Caco-2 (cell line): ENCODE results near the gene MBD4. TPM values are rescaled to one million over a fixed set of nuclear protein-coding genes. Genes with fewer than 3 reads are reported as not detected.
A peak's percentile ranks its signal among the peaks of the same experiment; 100 is the strongest.

Experiments used
- BruUV-seq: library from RNA; stranded (reverse); fragments of 400-500 nt; replicated peaks from 2 replicates; lab custom pipeline; 2021; lab: Mats Ljungman, UMichigan
- CTCF ChIA-PET: fragments of 300-600 bp; sonication (Branson Sonifier 250); formaldehyde crosslinking; loops from one replicate; lab custom pipeline; 2022; ENCODE audit warnings: antibody characterized with exemption; lab: Charles Lee
- POLR2A ChIA-PET: fragments of 300-600 bp; sonication (Branson Sonifier 250); formaldehyde crosslinking; loops from one replicate; lab custom pipeline; 2022; ENCODE audit warnings: antibody characterized with exemption; lab: Charles Lee
- DNase-seq, 2 experiments: peaks; one replicate each; pipeline versions ENCODE4 v3.0.0 to v3.0.0-alpha.2; 2020 to 2022
- H3K27me3 ChIP-seq: replicated peaks from 2 replicates; pipeline ENCODE4 v1.6.0; 2011; ENCODE audit warnings: low read length; ENCODE audit not compliant: control insufficient read depth, insufficient read depth
- H3K36me3 ChIP-seq: 2 replicates; pipeline ENCODE4 v1.5.1; 2011; ENCODE audit warnings: low read length; ENCODE audit not compliant: control insufficient read depth, insufficient read depth
- H3K4me1 ChIP-seq: fragments of 250-450 bp; sonication (Bioruptor Pico); 2 replicates; pipeline ENCODE4 v1.5.1; 2020; ENCODE audit warnings: mild to moderate bottlenecking
- H3K4me3 ChIP-seq: 2 replicates; pipeline ENCODE4 v1.5.1; 2011; ENCODE audit warnings: low read depth, mild to moderate bottlenecking, control low read depth, low read length
- H3K9me3 ChIP-seq: fragments of 250-450 bp; sonication (Bioruptor Pico); 2 replicates; pipeline ENCODE4 v1.5.1; 2020; ENCODE audit warnings: mild to moderate bottlenecking, moderate library complexity
- H3K27ac Mint-ChIP-seq: one replicate; pipeline ENCODE4 v1.8.0; 2022; ENCODE audit warnings: mixed read lengths; ENCODE audit not compliant: unreplicated experiment
- H3K27me3 Mint-ChIP-seq: one replicate; pipeline ENCODE4 v1.8.0; 2022; ENCODE audit warnings: mixed read lengths; ENCODE audit not compliant: insufficient read depth, unreplicated experiment
- H3K36me3 Mint-ChIP-seq: one replicate; pipeline ENCODE4 v1.8.0; 2022; ENCODE audit warnings: mild to moderate bottlenecking, mixed read lengths; ENCODE audit not compliant: insufficient read depth, unreplicated experiment
- H3K4me1 Mint-ChIP-seq: one replicate; pipeline ENCODE4 v1.8.0; 2022; ENCODE audit warnings: low read depth, mixed read lengths; ENCODE audit not compliant: unreplicated experiment
- H3K4me3 Mint-ChIP-seq: one replicate; pipeline ENCODE4 v1.8.0; 2022; ENCODE audit warnings: mild to moderate bottlenecking, moderate library complexity, mixed read lengths; ENCODE audit not compliant: unreplicated experiment
- H3K9me3 Mint-ChIP-seq: one replicate; pipeline ENCODE4 v1.8.0; 2022; ENCODE audit warnings: mixed read lengths; ENCODE audit not compliant: unreplicated experiment
- intact Hi-C: fragments of 100-400 bp; cut with micrococcal nuclease; formaldehyde crosslinking; loops from one replicate; pipeline ENCODE4 v1.10.0; 2022; ENCODE audit not compliant: unreplicated experiment
- total RNA-seq: library from RNA; stranded (reverse); gene quantifications from 2 replicates; pipeline ENCODE4 v1.2.3, GENCODE V29; 2022
- TF ChIP-seq, protein P1 (sequence below), 2 experiments: fragments of 200-600 bp in 1 of 2; IDR thresholded peaks; 1 replicate in 1 of 2; 2 replicates in 1 of 2; pipeline versions ENCODE4 v1.5.1 to v1.8.0; 2011 to 2022; ENCODE audit warnings: antibody characterized with exemption in 1 of 2, control low read depth in 1 of 2, inconsistent platforms in 1 of 2, low read depth in 1 of 2, low read length in 1 of 2, mild to moderate bottlenecking in 1 of 2, moderate library complexity in 1 of 2; ENCODE audit not compliant: insufficient read depth in 1 of 2, severe bottlenecking in 1 of 2, unreplicated experiment in 1 of 2

The MBD4 gene
- total RNA-seq, 1 experiment from 2014 or later = 33.5 TPM

DNA sequence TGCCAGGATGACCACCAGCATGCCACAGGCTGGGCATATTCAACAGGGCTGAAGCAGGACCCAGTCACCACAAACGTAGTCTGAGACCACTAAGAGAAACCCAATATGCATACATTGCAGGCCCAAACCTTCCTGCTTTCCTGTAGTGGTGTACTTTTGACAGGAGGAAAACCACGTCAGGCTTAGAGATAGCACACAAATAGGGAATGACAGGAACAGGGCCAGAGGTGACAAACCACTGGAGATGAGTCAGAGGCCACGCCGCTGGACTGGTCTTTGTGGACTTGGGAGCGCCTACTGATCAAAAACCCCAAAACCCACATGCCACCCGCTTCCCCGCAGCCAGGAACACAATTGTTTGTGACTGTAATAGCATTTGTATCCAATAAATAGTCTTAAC lies 7.7 kb downstream of the MBD4 start:
- no TSS peak for BruUV-seq
- Histone ChIP-seq H3K4me3 (no peak overlapping the region), H3K4me1 (0 out of 2 replicates have a peak, but pooled peaks cover 7% of the 10 kb centered on the region), H3K27me3 (no peaks in the 10 kb centered on the region), H3K36me3 (peaks cover 3% of the 10 kb centered on the region; the same call in 1 of the 2 replicates), H3K9me3 (no peaks in the 10 kb centered on the region)
- ChIA-PET CTCF (no interaction called here), POLR2A (no interaction called here)
- peaks cover 61% of the 10 kb centered on the region for H3K36me3 Mint-ChIP-seq
- H3K4me1 Mint-ChIP-seq = peaks cover 16% of the 10 kb centered on the region
- peaks cover 3% of the 10 kb centered on the region for H3K27me3 Mint-ChIP-seq
- no peak overlapping the region for H3K4me3 Mint-ChIP-seq
- TF ChIP-seq, protein P1, sequence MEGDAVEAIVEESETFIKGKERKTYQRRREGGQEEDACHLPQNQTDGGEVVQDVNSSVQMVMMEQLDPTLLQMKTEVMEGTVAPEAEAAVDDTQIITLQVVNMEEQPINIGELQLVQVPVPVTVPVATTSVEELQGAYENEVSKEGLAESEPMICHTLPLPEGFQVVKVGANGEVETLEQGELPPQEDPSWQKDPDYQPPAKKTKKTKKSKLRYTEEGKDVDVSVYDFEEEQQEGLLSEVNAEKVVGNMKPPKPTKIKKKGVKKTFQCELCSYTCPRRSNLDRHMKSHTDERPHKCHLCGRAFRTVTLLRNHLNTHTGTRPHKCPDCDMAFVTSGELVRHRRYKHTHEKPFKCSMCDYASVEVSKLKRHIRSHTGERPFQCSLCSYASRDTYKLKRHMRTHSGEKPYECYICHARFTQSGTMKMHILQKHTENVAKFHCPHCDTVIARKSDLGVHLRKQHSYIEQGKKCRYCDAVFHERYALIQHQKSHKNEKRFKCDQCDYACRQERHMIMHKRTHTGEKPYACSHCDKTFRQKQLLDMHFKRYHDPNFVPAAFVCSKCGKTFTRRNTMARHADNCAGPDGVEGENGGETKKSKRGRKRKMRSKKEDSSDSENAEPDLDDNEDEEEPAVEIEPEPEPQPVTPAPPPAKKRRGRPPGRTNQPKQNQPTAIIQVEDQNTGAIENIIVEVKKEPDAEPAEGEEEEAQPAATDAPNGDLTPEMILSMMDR (IDR thresholded peaks at IDR 0.05; ENCODE audit: insufficient read depth in 1 of 2, low read depth in 1 of 2, low read length in 1 of 2, severe bottlenecking in 1 of 2, unreplicated experiment in 1 of 2) = no peak
- H3K9me3 Mint-ChIP-seq = no peaks in the 10 kb centered on the region
- H3K27ac Mint-ChIP-seq = no peak overlapping the region
- intact Hi-C loops = no loop called here
- no peak for DNase-seq

DNA sequence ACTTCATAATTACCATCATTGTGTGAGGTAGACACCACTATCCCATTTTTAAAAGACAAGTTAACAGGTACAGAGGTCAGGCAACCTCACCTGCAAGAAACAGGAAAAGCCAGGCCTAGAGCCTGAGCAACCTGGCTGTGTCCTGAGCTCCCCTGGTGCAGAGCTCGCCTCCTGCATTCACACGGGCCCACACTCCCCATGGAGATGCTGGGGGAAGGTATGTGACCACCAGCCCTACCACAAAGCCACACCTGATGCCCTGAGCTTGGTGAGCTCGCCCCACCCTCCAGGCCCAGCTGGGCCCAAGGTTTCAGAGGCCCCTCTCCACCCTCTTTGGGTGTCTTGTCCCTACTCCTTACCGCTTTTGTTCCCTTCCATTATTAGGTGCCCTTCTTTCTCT lies 10.1 kb downstream of the MBD4 start:
- no TSS peak for BruUV-seq
- TF ChIP-seq, protein P1 (IDR thresholded peaks at IDR 0.05; ENCODE audit: insufficient read depth in 1 of 2, low read depth in 1 of 2, low read length in 1 of 2, severe bottlenecking in 1 of 2, unreplicated experiment in 1 of 2) = no peak
- DNase-seq = no peak
- intact Hi-C loops = no loop called here
- ChIA-PET CTCF (interaction anchor here (2.2 kb wide), 1 partner anchor 46 kb away, joined by 10 read pairs; no protein-coding TSS in a partner anchor), POLR2A (interaction anchor here (0.6 to 1.1 kb wide), 2 partner anchors 10 to 11 kb away, joined by 3 to 5 read pairs; partner anchors contain the start of genes IFT122 and MBD4)
- Mint-ChIP-seq H3K9me3 (no peaks in the 10 kb centered on the region), H3K27ac (peak overlapping the region; percentile 34), H3K4me3 (no peak overlapping the region), H3K4me1 (peaks cover 16% of the 10 kb centered on the region), H3K36me3 (peaks cover 47% of the 10 kb centered on the region), H3K27me3 (peaks cover 3% of the 10 kb centered on the region)
- 0 out of 2 replicates have a peak, but pooled peaks cover 7% of the 10 kb centered on the region for H3K4me1 ChIP-seq
- H3K9me3 ChIP-seq = no peaks in the 10 kb centered on the region
- no peak overlapping the region for H3K4me3 ChIP-seq
- H3K27me3 ChIP-seq = no peaks in the 10 kb centered on the region
- H3K36me3 ChIP-seq = peaks cover 3% of the 10 kb centered on the region; the same call in 1 of the 2 replicates

DNA sequence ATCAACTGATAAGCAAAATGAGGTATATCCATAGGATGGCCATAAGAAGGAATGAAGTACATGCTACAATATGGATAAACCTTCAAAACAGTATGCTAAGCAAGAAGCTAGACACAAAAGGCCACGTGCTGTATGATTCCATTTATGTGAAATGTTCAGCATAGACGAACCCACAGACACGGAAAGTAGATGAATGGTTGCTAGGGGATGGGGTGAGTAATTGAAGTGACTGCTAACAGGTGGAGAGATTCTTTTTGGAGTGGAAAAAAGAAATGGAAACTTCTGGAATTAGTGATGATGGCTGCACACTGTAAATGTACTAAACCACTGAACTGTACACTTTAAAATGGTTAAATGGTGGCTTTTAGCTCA lies 10.7 kb downstream of the MBD4 start:
- H3K27me3 ChIP-seq = no peaks in the 10 kb centered on the region
- BruUV-seq = no TSS peak

More for the DNA sequence above, 10.7 kb downstream of the MBD4 start:
- no peak overlapping the region for H3K4me3 ChIP-seq
- Mint-ChIP-seq H3K27me3 (peaks cover 3% of the 10 kb centered on the region), H3K4me1 (peaks cover 18% of the 10 kb centered on the region), H3K9me3 (no peaks in the 10 kb centered on the region), H3K27ac (peak overlapping the region; percentile 12), H3K36me3 (peaks cover 44% of the 10 kb centered on the region), H3K4me3 (peak overlapping the region; percentile 71)
- TF ChIP-seq, protein P1 (IDR thresholded peaks at IDR 0.05; ENCODE audit: insufficient read depth in 1 of 2, low read depth in 1 of 2, low read length in 1 of 2, severe bottlenecking in 1 of 2, unreplicated experiment in 1 of 2) = no peak
- no peak for DNase-seq
- intact Hi-C loops = no loop called here
- H3K4me1 ChIP-seq = 0 out of 2 replicates have a peak, but pooled peaks cover 7% of the 10 kb centered on the region
- H3K36me3 ChIP-seq = peaks cover 3% of the 10 kb centered on the region; the same call in 1 of the 2 replicates
- ChIA-PET CTCF (interaction anchor here (2.2 kb wide), 1 partner anchor 46 kb away, joined by 10 read pairs; no protein-coding TSS in a partner anchor), POLR2A (interaction anchor here (0.6 to 1.1 kb wide), 2 partner anchors 11 to 177 kb away, joined by 3 to 5 read pairs; partner anchors contain the start of genes IFT122, MBD4 and PLXND1)
- H3K9me3 ChIP-seq = no peaks in the 10 kb centered on the region
